Mesendoderm (in vitro differentiated cells): ENCODE results near the gene CHID1.
A peak's percentile ranks its signal among the peaks of the same experiment; 100 is the strongest.

Experiments
- DNase-seq: peaks from one replicate; pipeline ENCODE4 v3.0.0; 2013
- H2AK5ac ChIP-seq: 2 replicates; pipeline ENCODE4 v1.6.1; 2013; ENCODE audit warnings: low read length, inconsistent platforms
- H2BK120ac ChIP-seq: 2 replicates; pipeline ENCODE4 v1.6.1; 2013; ENCODE audit warnings: low read depth, mild to moderate bottlenecking, low read length, moderate library complexity, mixed read lengths
- H2BK15ac ChIP-seq: replicated peaks from 2 replicates; pipeline ENCODE4 v1.6.1; 2013; ENCODE audit warnings: low read depth, mild to moderate bottlenecking, moderate library complexity
- H2BK5ac ChIP-seq: 2 replicates; pipeline ENCODE4 v1.6.1; 2013; ENCODE audit warnings: low read length, inconsistent platforms
- H3K18ac ChIP-seq: 2 replicates; pipeline ENCODE4 v1.6.1; 2013; ENCODE audit warnings: mild to moderate bottlenecking, low read length, mixed read lengths
- H3K23ac ChIP-seq: one replicate; pipeline ENCODE4 v1.6.1; 2013; ENCODE audit warnings: low read length
- H3K27ac ChIP-seq: 2 replicates; pipeline ENCODE4 v1.5.1; 2013; ENCODE audit warnings: low read depth, mild to moderate bottlenecking, inconsistent platforms, low read length, moderate library complexity
- H3K27me3 ChIP-seq: 2 replicates; pipeline ENCODE4 v1.6.1; 2013; ENCODE audit warnings: low read length, control low read depth, mild to moderate bottlenecking, inconsistent platforms; ENCODE audit not compliant: insufficient read depth, poor library complexity
- H3K36me3 ChIP-seq: 2 replicates; pipeline ENCODE4 v1.6.1; 2013; ENCODE audit warnings: low read length, inconsistent platforms; ENCODE audit not compliant: control insufficient read depth, insufficient read depth
- H3K4ac ChIP-seq: one replicate; pipeline ENCODE4 v1.6.1; 2013; ENCODE audit warnings: low read depth, mild to moderate bottlenecking, low read length, moderate library complexity
- H3K4me1 ChIP-seq: 2 replicates; pipeline ENCODE4 v1.6.1; 2013; ENCODE audit warnings: low read depth, low read length, inconsistent platforms; ENCODE audit not compliant: control insufficient read depth
- H3K4me2 ChIP-seq: 2 replicates; pipeline ENCODE4 v1.6.1; 2013; ENCODE audit warnings: low read length
- H3K4me3 ChIP-seq: 2 replicates; pipeline ENCODE4 v1.5.1; 2013; ENCODE audit warnings: mild to moderate bottlenecking, low read length
- H3K56ac ChIP-seq: one replicate; pipeline ENCODE4 v1.6.1; 2013; ENCODE audit warnings: low read length
- H3K79me1 ChIP-seq: 2 replicates; pipeline ENCODE4 v1.6.1; 2013; ENCODE audit warnings: low read length, inconsistent platforms
- H3K79me2 ChIP-seq: 2 replicates; pipeline ENCODE4 v1.6.1; 2013; ENCODE audit warnings: mild to moderate bottlenecking, low read length; ENCODE audit not compliant: control insufficient read depth, insufficient read depth
- H3K9ac ChIP-seq: 2 replicates; pipeline ENCODE4 v1.6.1; 2013; ENCODE audit warnings: low read length, inconsistent platforms
- H4K5ac ChIP-seq: one replicate; pipeline ENCODE4 v1.6.1; 2013; ENCODE audit warnings: low read length
- H4K8ac ChIP-seq: one replicate; pipeline ENCODE4 v1.6.1; 2013; ENCODE audit warnings: low read depth, mild to moderate bottlenecking, control low read depth, low read length, moderate library complexity
- WGBS: extraction: QIAGEN DNeasy Blood & Tissue Kit; methylation state at CpG from one replicate; pipeline ENCODE4 v1.1.7; 2013; ENCODE audit warnings: low lambda C conversion rate, missing lambda C conversion rate; ENCODE audit not compliant: insufficient coverage; ENCODE audit errors: extremely low coverage; 5-methylcytosine and 5-hydroxymethylcytosine counted together

The CHID1 gene

DNA sequence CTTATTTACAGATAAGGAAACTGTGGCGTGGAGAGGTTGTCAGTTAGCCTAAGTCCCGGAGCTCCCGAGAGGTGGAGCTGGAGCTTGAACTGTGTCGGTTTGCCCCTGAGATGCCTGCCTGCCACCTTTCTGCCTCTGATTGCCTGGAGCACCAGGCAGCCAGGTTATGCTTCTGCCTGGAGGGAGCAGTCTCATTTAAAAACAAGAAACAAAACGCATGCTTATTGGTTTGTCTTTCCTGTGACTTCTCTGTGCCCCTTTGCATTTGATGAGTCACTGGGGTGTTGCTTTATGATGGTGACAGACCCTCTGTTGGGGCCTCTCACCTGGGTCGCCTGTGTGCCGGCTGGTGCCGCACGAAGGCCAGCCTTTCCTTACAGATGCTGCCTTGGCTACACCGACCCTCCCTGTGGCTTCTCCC is 27.2 kb upstream of the CHID1 start:
- no peak for DNase-seq

GRCh38 chr11:936199-936598 is 25.6 kb upstream of the CHID1 start:
- Histone ChIP-seq H4K5ac (no peak overlapping the region), H3K4me2 (no peak overlapping the region), H3K27ac (no peak overlapping the region), H4K8ac (no peak overlapping the region), H3K18ac (no peak overlapping the region), H2BK120ac (no peak overlapping the region), H3K79me2 (peaks cover 47% of the 10 kb centered on the region), H3K9ac (no peak overlapping the region), H3K4me3 (no peak overlapping the region), H2BK5ac (no peak overlapping the region), H3K36me3 (no peaks in the 10 kb centered on the region), H3K56ac (no peak overlapping the region), H3K4me1 (peaks cover 9% of the 10 kb centered on the region), H2AK5ac (no peak overlapping the region), H3K23ac (no peak overlapping the region), H3K4ac (no peak overlapping the region), H2BK15ac (no peak overlapping the region), H3K27me3 (no peaks in the 10 kb centered on the region), H3K79me1 (peaks cover 27% of the 10 kb centered on the region)
- no peak for DNase-seq
- no CpG with 5 or more reads among the region's 3 CpGs for WGBS

More for the DNA sequence above, 27.2 kb upstream of the CHID1 start:
- no peaks in the 10 kb centered on the region for H3K36me3 ChIP-seq
- H4K8ac ChIP-seq: no peak overlapping the region
- H3K4me3 ChIP-seq: no peak overlapping the region
- H3K56ac ChIP-seq: no peak overlapping the region
- no peaks in the 10 kb centered on the region for H3K27me3 ChIP-seq
- no peak overlapping the region for H3K9ac ChIP-seq
- H2BK15ac ChIP-seq: no peak overlapping the region
- no peak overlapping the region for H3K4me2 ChIP-seq
- no peak overlapping the region for H2BK5ac ChIP-seq
- no peak overlapping the region for H3K4ac ChIP-seq
- no peak overlapping the region for H2BK120ac ChIP-seq
- no CpG with 5 or more reads among the region's 10 CpGs for WGBS
- peaks cover 27% of the 10 kb centered on the region for H3K79me1 ChIP-seq
- peaks cover 9% of the 10 kb centered on the region for H3K4me1 ChIP-seq
- H3K23ac ChIP-seq: no peak overlapping the region
- H3K18ac ChIP-seq: no peak overlapping the region
- no peak overlapping the region for H2AK5ac ChIP-seq
- H3K79me2 ChIP-seq: peaks cover 46% of the 10 kb centered on the region
- no peak overlapping the region for H4K5ac ChIP-seq
- no peak overlapping the region for H3K27ac ChIP-seq

DNA sequence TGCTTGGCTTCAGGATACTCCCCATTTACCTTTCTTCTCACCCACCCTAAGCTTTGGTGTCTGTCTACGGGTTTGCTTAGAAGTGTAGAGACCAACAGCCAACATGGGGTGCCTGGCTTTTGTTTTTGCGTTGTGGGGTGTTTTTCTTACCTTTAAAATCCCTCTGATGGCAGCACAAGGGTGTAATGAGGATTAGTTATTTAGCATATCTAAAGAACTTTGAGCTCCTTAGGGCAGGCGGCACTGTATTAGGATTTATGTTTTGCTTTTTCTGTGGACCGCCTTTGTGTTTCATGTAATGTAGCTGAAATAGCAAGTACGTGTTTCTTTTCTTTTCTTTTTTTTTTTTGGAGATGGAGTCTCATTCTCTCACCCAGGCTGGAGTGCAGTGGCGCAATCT is 23.9 kb upstream of the CHID1 start:
- Histone ChIP-seq H3K79me1 (peaks cover 21% of the 10 kb centered on the region), H4K8ac (no peak overlapping the region), H2BK5ac (no peak overlapping the region), H2AK5ac (no peak overlapping the region), H3K36me3 (no peaks in the 10 kb centered on the region), H3K23ac (no peak overlapping the region), H3K4me2 (no peak overlapping the region), H3K27ac (no peak overlapping the region), H2BK120ac (no peak overlapping the region), H4K5ac (no peak overlapping the region), H3K79me2 (peaks cover 47% of the 10 kb centered on the region), H2BK15ac (no peak overlapping the region), H3K4me1 (peaks cover 7% of the 10 kb centered on the region), H3K18ac (no peak overlapping the region), H3K4ac (no peak overlapping the region), H3K56ac (no peak overlapping the region), H3K4me3 (no peak overlapping the region), H3K27me3 (no peaks in the 10 kb centered on the region), H3K9ac (no peak overlapping the region)
- no peak for DNase-seq
- WGBS: no CpG with 5 or more reads among the region's 6 CpGs

- no peak overlapping the region for H3K18ac ChIP-seq
- no peak overlapping the region for H2BK120ac ChIP-seq
- peaks cover 7% of the 10 kb centered on the region for H3K4me1 ChIP-seq
- H3K27ac ChIP-seq: no peak overlapping the region
- WGBS: no CpG with 5 or more reads among the region's 7 CpGs
- H3K56ac ChIP-seq: peak overlapping the region; percentile 22
- H3K23ac ChIP-seq: no peak overlapping the region
- no peak overlapping the region for H3K4ac ChIP-seq
- H3K79me1 ChIP-seq: peaks cover 22% of the 10 kb centered on the region
- no peak for DNase-seq
- peaks cover 52% of the 10 kb centered on the region for H3K79me2 ChIP-seq
- no peak overlapping the region for H4K5ac ChIP-seq
- no peak overlapping the region for H3K4me3 ChIP-seq
- no peak overlapping the region for H4K8ac ChIP-seq
- H2BK15ac ChIP-seq: no peak overlapping the region
- no peak overlapping the region for H3K4me2 ChIP-seq
- H3K9ac ChIP-seq: no peak overlapping the region
- H3K36me3 ChIP-seq: peaks cover 2% of the 10 kb centered on the region
- H2BK5ac ChIP-seq: no peak overlapping the region
- no peak overlapping the region for H2AK5ac ChIP-seq
- H3K27me3 ChIP-seq: no peaks in the 10 kb centered on the region
These were observed 23.3 kb upstream of the CHID1 start for GRCh38 chr11:933936-934335.

DNA sequence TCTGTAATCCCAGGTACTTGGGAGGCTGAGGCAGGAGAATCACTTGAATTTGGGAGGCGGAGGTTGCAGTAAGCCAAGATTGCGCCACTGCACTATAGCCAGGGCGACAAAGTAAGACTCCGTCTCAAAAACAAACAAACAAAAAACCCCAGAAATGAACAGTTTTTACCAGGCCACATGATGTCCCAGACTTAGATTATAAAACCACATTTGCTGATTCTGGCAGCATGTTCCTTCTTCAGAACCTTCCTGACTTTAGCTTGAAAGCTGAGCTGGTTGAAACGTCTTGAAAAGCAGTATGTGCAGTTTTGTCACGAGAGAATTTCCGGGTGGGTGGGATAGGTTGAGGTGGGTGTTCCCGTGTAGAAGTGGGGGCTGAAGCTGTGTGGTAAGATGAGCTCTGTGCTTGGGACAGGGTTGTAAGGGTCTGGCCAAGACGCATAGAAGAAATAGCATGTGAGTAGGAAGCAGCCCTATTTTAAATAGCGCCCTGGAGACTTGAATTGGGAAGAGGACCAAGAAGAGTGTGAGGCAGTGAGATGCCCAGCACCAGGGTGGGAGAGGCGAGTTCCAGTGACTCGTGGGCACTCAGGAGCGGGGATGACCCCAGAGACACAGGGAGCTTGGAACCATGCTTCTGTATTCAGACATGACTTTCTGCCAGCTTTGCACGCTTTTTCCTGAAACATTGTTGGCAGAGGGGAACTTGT is 22.7 kb upstream of the CHID1 start:
- no peak overlapping the region for H3K56ac ChIP-seq
- no peak overlapping the region for H4K8ac ChIP-seq
- no peak overlapping the region for H3K23ac ChIP-seq
- H3K4me1 ChIP-seq: peaks cover 7% of the 10 kb centered on the region
- no peak overlapping the region for H2BK15ac ChIP-seq
- no peak overlapping the region for H4K5ac ChIP-seq
- H3K79me2 ChIP-seq: peaks cover 59% of the 10 kb centered on the region
- no peak overlapping the region for H3K4me2 ChIP-seq
- DNase-seq: no peak
- H3K36me3 ChIP-seq: peaks cover 2% of the 10 kb centered on the region
- H3K9ac ChIP-seq: no peak overlapping the region
- no peak overlapping the region for H2AK5ac ChIP-seq
- no peak overlapping the region for H2BK5ac ChIP-seq
- no peaks in the 10 kb centered on the region for H3K27me3 ChIP-seq
- WGBS: no CpG with 5 or more reads among the region's 14 CpGs
- H3K27ac ChIP-seq: no peak overlapping the region
- H3K18ac ChIP-seq: no peak overlapping the region
- no peak overlapping the region for H2BK120ac ChIP-seq
- peaks cover 26% of the 10 kb centered on the region for H3K79me1 ChIP-seq
- no peak overlapping the region for H3K4me3 ChIP-seq
- H3K4ac ChIP-seq: no peak overlapping the region

DNA sequence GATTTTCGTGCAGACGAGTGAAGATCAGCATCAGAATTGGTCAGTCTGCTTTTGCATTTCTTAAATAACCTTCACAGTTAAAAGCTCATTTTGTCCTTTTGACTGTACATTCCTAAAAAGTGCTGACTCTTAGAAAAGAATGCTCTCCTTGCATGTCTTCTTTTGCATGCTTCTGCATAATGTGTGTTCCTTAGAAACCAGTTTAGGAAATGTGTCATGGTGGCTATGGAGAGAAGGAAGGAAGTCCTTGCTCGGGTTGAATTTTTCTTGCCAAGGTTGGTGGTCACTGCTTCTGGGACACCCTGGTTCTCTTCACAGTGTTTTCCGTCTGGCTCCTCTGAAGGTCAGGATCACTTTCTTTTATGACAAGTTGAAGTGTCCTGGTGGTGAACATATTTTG is 21.8 kb upstream of the CHID1 start:
- Histone ChIP-seq H3K4ac (no peak overlapping the region), H3K23ac (no peak overlapping the region), H3K4me1 (peaks cover 7% of the 10 kb centered on the region), H3K56ac (no peak overlapping the region), H3K9ac (no peak overlapping the region), H4K8ac (no peak overlapping the region), H2AK5ac (no peak overlapping the region), H3K18ac (no peak overlapping the region), H3K27ac (no peak overlapping the region), H3K4me2 (no peak overlapping the region), H3K4me3 (no peak overlapping the region), H3K79me2 (peaks cover 55% of the 10 kb centered on the region), H2BK15ac (no peak overlapping the region), H3K79me1 (peaks cover 21% of the 10 kb centered on the region), H2BK120ac (no peak overlapping the region), H3K36me3 (peaks cover 2% of the 10 kb centered on the region), H4K5ac (no peak overlapping the region), H2BK5ac (no peak overlapping the region), H3K27me3 (no peaks in the 10 kb centered on the region)
- WGBS: no CpG with 5 or more reads among the region's 4 CpGs
- DNase-seq: no peak
